Bronchial smooth muscle cell (primary cell): ENCODE data around the gene PACS1. TPM values are rescaled to one million over a fixed set of nuclear protein-coding genes. Genes with fewer than 3 reads are reported as not detected.

Source experiments
- total RNA-seq: library from RNA; depleted of rRNA; stranded (reverse); fragments of >200 nt; gene quantifications from 2 replicates; pipeline ENCODE4 v1.2.1, GENCODE V29; 2014

PACS1 gene
- 22.5 and 39.4 TPM in 2 replicates for total RNA-seq

GRCh38 chr11:66069715-66070603, at the start of gene PACS1:
TSS of gene PACS1 (plus strand) at chr11:66070272. CDS start at chr11:66070487, 215 bp downstream.

GRCh38 chr11:66026017-66026529, 44.0 kb upstream of the PACS1 start, which contains the start of gene CATSPER1:
TSS of gene CATSPER1 (minus strand) at chr11:66026479. CDS start at chr11:66026379, 100 bp downstream.

GRCh38 chr11:66048547-66049323, 21.3 kb upstream of the PACS1 start, which contains the start of gene GAL3ST3:
TSS of gene GAL3ST3 (minus strand) at chr11:66049161. CDS start at chr11:66045415, 3,746 bp downstream.

GRCh38 chr11:66051766-66052663, 18.1 kb upstream of the PACS1 start, which contains the start of gene SF3B2:
TSS of gene SF3B2 (plus strand) at chr11:66052364. CDS start at chr11:66052385, 21 bp downstream.

GRCh38 chr11:66268244-66268951, 198.3 kb downstream of the PACS1 start, which contains the start of gene RAB1B:
TSS of gene RAB1B (plus strand) at chr11:66268639. CDS start at chr11:66268680, 41 bp downstream.

GRCh38 chr11:66277471-66278362, 207.6 kb downstream of the PACS1 start, which contains the start of gene CNIH2:
TSS of gene CNIH2 (plus strand) at chr11:66278175. CDS start at chr11:66278457, 282 bp downstream.

GRCh38 chr11:66288671-66289547, 218.8 kb downstream of the PACS1 start, which contains the start of gene YIF1A:
TSS of gene YIF1A (minus strand) at chr11:66289143. CDS start at chr11:66288985, 158 bp downstream.

GRCh38 chr11:66291706-66292542, 221.9 kb downstream of the PACS1 start, which contains the start of gene TMEM151A:
TSS of gene TMEM151A (plus strand) at chr11:66291894. CDS start at chr11:66292014, 120 bp downstream.

Other genes starting within 250 kb of the PACS1 start
- 4.0 and 4.1 TPM in 2 replicates for gene SNX32, start 236.3 kb upstream of the PACS1 start, total RNA-seq
- gene CFL1, start 212.1 kb upstream of the PACS1 start, total RNA-seq: 769 and 930 TPM in 2 replicates
- gene MUS81, start 209.8 kb upstream of the PACS1 start, total RNA-seq: 27.0 and 30.1 TPM in 2 replicates
- gene EFEMP2, start 197.5 kb upstream of the PACS1 start, total RNA-seq: 71.1 and 101 TPM in 2 replicates
- gene CTSW, start 190.4 kb upstream of the PACS1 start, total RNA-seq: not detected in 2 replicates
- 186 and 241 TPM in 2 replicates for gene FIBP, start 181.8 kb upstream of the PACS1 start, total RNA-seq
- gene CCDC85B, start 179.6 kb upstream of the PACS1 start, total RNA-seq: 54.1 and 86.5 TPM in 2 replicates
- 1.7 and 3.9 TPM in 2 replicates for gene FOSL1, start 169.9 kb upstream of the PACS1 start, total RNA-seq
- 18.6 and 23.2 TPM in 2 replicates for gene C11orf68, start 151.2 kb upstream of the PACS1 start, total RNA-seq
- gene DRAP1, start 150.8 kb upstream of the PACS1 start, total RNA-seq: 189 and 480 TPM in 2 replicates
- 0.16 TPM in 1 of 2 replicates, not detected in the other for gene TSGA10IP, start 124.8 kb upstream of the PACS1 start, total RNA-seq
- 66.4 and 70.3 TPM in 2 replicates for gene SART1, start 108.5 kb upstream of the PACS1 start, total RNA-seq
- 20.0 and 27.8 TPM in 2 replicates for gene EIF1AD, start 68.1 kb upstream of the PACS1 start, total RNA-seq
- gene BANF1, start 67.8 kb upstream of the PACS1 start, total RNA-seq: 10.6 and 15.3 TPM in 2 replicates
- 0.16 and 0.17 TPM in 2 replicates for gene CST6, start 58.3 kb upstream of the PACS1 start, total RNA-seq
- under 0.01 TPM in 1 of 2 replicates, not detected in the other for gene CATSPER1, start 43.8 kb upstream of the PACS1 start, total RNA-seq
- under 0.01 TPM in 1 of 2 replicates, not detected in the other for gene GAL3ST3, start 21.1 kb upstream of the PACS1 start, total RNA-seq
- 101 and 103 TPM in 2 replicates for gene SF3B2, start 17.9 kb upstream of the PACS1 start, total RNA-seq
- 14.2 and 16.7 TPM in 2 replicates for gene KLC2, start 187.4 kb downstream of the PACS1 start, total RNA-seq
- gene RAB1B, start 198.4 kb downstream of the PACS1 start, total RNA-seq: 49.6 and 64.0 TPM in 2 replicates
- gene CNIH2, start 207.9 kb downstream of the PACS1 start, total RNA-seq: 0.17 TPM in 1 of 2 replicates, not detected in the other
- gene YIF1A, start 218.9 kb downstream of the PACS1 start, total RNA-seq: 164 and 174 TPM in 2 replicates
- gene TMEM151A, start 221.6 kb downstream of the PACS1 start, total RNA-seq: 0.09 and 0.16 TPM in 2 replicates
- 168 and 193 TPM in 2 replicates for gene CD248, start 246.8 kb downstream of the PACS1 start, total RNA-seq